ENCODE results near the gene CCDC69.

DNA sequence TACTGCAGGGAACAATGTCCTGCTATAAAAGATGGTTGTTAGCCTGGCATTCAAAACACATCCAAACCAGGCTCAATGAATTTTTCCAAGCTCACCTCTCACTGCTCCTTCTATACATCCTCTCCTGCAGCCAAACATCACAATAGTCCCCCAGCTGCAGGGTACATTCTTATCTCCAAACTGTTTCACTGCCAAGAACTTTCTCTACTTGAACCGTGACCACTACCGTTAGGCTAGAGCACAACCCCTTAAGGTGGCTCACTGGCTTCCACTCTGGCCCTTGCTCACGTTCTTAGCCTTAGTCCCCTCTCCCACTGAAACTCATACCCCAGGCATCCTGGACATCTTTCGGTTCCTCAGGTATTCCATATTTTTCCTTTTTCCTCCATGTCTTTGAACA lies 37.4 kb downstream of the CCDC69 start:
- TF ChIP-seq, protein P1, sequence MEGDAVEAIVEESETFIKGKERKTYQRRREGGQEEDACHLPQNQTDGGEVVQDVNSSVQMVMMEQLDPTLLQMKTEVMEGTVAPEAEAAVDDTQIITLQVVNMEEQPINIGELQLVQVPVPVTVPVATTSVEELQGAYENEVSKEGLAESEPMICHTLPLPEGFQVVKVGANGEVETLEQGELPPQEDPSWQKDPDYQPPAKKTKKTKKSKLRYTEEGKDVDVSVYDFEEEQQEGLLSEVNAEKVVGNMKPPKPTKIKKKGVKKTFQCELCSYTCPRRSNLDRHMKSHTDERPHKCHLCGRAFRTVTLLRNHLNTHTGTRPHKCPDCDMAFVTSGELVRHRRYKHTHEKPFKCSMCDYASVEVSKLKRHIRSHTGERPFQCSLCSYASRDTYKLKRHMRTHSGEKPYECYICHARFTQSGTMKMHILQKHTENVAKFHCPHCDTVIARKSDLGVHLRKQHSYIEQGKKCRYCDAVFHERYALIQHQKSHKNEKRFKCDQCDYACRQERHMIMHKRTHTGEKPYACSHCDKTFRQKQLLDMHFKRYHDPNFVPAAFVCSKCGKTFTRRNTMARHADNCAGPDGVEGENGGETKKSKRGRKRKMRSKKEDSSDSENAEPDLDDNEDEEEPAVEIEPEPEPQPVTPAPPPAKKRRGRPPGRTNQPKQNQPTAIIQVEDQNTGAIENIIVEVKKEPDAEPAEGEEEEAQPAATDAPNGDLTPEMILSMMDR (IDR thresholded peaks at IDR 0.05) = no peak
- no peak for TF ChIP-seq POLR2A (IDR thresholded peaks at IDR 0.05)

Measured in thyroid gland (tissue), 4 donors.